Measurements from ENCODE around the gene ANGEL2. TPM values are rescaled to one million over a fixed set of nuclear protein-coding genes. Genes with fewer than 3 reads are reported as not detected.
"Not testable (repeated sequence)": the region's sequence is repeated elsewhere in the genome, so short reads cannot be mapped to it uniquely, and the experiment has no call there.

ANGEL2 gene
- 16.4 TPM for total RNA-seq
- long read RNA-seq, full-length matches to known transcripts, result 3 of 11 reads
- long read RNA-seq, partial matches to known transcripts, result 1 of 11 reads
- long read RNA-seq, other reads (novel, unspliced or antisense), result 7 of 11 reads

GRCh38 chr1:213015099-213016050 is at the start of gene ANGEL2:
Gene ANGEL2 (minus strand): TSS chr1:213015867. CDS start chr1:213015671, 196 bp downstream.
- DNase-seq (peak; percentile 97), ATAC-seq (peak; percentile 99)
- intact Hi-C loops (cut with micrococcal nuclease), result no loop called here

GRCh38 chr1:213061263-213061662 is 45.6 kb upstream of the ANGEL2 start:
- no peak for ATAC-seq
- DNase-seq, result no peak
- intact Hi-C loops (cut with micrococcal nuclease), result no loop called here

GRCh38 chr1:213060836-213061235 is 45.2 kb upstream of the ANGEL2 start:
- DNase-seq (no peak), ATAC-seq (no peak)
- intact Hi-C loops (cut with micrococcal nuclease), result no loop called here

- DNase-seq, result no peak
- ATAC-seq, result no peak
- intact Hi-C loops (cut with micrococcal nuclease), result no loop called here
Measured at GRCh38 chr1:213057264-213058059, 41.8 kb upstream of the ANGEL2 start.

- ATAC-seq (no peak), DNase-seq (no peak)
- intact Hi-C loops (cut with micrococcal nuclease), result no loop called here
Measured at GRCh38 chr1:213055767-213056166, 40.1 kb upstream of the ANGEL2 start.

GRCh38 chr1:213054733-213055591 is 39.3 kb upstream of the ANGEL2 start:
- no peak for DNase-seq
- intact Hi-C loops (cut with micrococcal nuclease), result no loop called here

GRCh38 chr1:213054142-213054541 is 38.5 kb upstream of the ANGEL2 start:
- ATAC-seq (no peak), DNase-seq (no peak)
- intact Hi-C loops (cut with micrococcal nuclease), result no loop called here

More at GRCh38 chr1:213054733-213055591, 39.3 kb upstream of the ANGEL2 start:
- no peak for ATAC-seq

GRCh38 chr1:213053455-213053854 is 37.8 kb upstream of the ANGEL2 start:
- intact Hi-C loops (cut with micrococcal nuclease), result no loop called here
- DNase-seq (no peak), ATAC-seq (no peak)

GRCh38 chr1:213051881-213052202 is 36.2 kb upstream of the ANGEL2 start:
- intact Hi-C loops (cut with micrococcal nuclease), result no loop called here
- DNase-seq, result no peak
- ATAC-seq, result no peak

GRCh38 chr1:213051127-213051880 is 35.6 kb upstream of the ANGEL2 start, which contains the start of gene RPS6KC1:
Gene RPS6KC1 (plus strand): TSS chr1:213051241. CDS start chr1:213051405, 164 bp downstream.
- ATAC-seq, result peak; percentile 99
- peak; percentile 91 for DNase-seq
- intact Hi-C loops (cut with micrococcal nuclease), result no loop called here

GRCh38 chr1:213050745-213051126 is 35.1 kb upstream of the ANGEL2 start:
- DNase-seq (no peak), ATAC-seq (peak; percentile 57)
- intact Hi-C loops (cut with micrococcal nuclease), result no loop called here

GRCh38 chr1:213049232-213049631 is 33.6 kb upstream of the ANGEL2 start:
- DNase-seq, result no peak
- ATAC-seq, result no peak
- intact Hi-C loops (cut with micrococcal nuclease), result no loop called here

- DNase-seq; intact Hi-C loops (cut with micrococcal nuclease); ATAC-seq: not testable (repeated sequence)
Measured at GRCh38 chr1:213045321-213046226, 29.9 kb upstream of the ANGEL2 start.

GRCh38 chr1:213041443-213041842 is 25.8 kb upstream of the ANGEL2 start:
- ATAC-seq (no peak), DNase-seq (no peak)
- intact Hi-C loops (cut with micrococcal nuclease), result no loop called here

GRCh38 chr1:213035573-213035972 is 19.9 kb upstream of the ANGEL2 start:
- intact Hi-C loops (cut with micrococcal nuclease), result no loop called here
- DNase-seq, result no peak
- ATAC-seq, result no peak

- ATAC-seq, result no peak
- intact Hi-C loops (cut with micrococcal nuclease), result no loop called here
- no peak for DNase-seq
Measured at GRCh38 chr1:213034713-213035112, 19.0 kb upstream of the ANGEL2 start.

- ATAC-seq (no peak), DNase-seq (no peak)
- intact Hi-C loops (cut with micrococcal nuclease), result no loop called here
Measured at GRCh38 chr1:213032651-213033050, 17.0 kb upstream of the ANGEL2 start.
